Measurements from ENCODE around the gene ZNF43. TPM values are rescaled to one million over a fixed set of nuclear protein-coding genes. Genes with fewer than 3 reads are reported as not detected.

Gene ZNF43
- total RNA-seq, 2 experiments from 2014 or later: 26.1 to 30.2 TPM

DNA sequence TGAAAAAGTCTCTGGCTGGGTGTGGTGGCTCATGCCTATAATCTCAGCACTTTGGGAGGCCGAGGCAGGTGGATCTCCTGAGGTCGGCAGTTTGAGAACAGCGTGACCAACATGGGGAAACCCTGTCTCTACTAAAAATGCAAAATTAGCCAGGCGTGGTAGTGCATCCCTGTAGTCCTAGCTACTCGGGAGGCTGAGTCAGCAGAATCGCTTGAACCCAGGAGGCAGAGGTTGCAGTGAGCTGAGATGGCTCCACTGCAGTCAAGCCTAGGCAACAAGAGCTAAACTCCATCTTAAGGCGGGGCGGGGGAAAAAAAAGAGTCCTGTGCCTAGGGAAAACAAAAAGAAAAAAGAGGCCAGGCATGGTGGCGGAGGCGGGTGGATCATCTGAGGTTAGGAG lies 2.2 kb downstream of the ZNF43 start:
- Histone ChIP-seq H3K4me1 (ENCODE audit: insufficient read depth, low read length) (peaks cover 14% of the 10 kb centered on the region), H3K36me3 (ENCODE audit: insufficient read depth, low read length) (peaks cover 5% of the 10 kb centered on the region), H3K27ac (ENCODE audit: low read depth in 1 of 2, low read length in 2 of 2) (no peak overlapping the region), H3K27me3 (ENCODE audit: control insufficient read depth in 1 of 2, insufficient read depth in 2 of 2, low read length in 2 of 2) (no peaks in the 10 kb centered on the region), H3K9me3 (ENCODE audit: control insufficient read depth in 1 of 2, insufficient read depth in 1 of 2, low read length in 2 of 2) (peaks cover 11 to 12% of the 10 kb centered on the region in 2 experiments), H3K4me3 (ENCODE audit: low read length) (no peak overlapping the region)
- Mint-ChIP-seq H3K27ac (no peak overlapping the region), H3K9me3 (no peaks in the 10 kb centered on the region), H3K4me1 (ENCODE audit: low read depth) (peaks cover 45% of the 10 kb centered on the region), H3K27me3 (no peaks in the 10 kb centered on the region), H3K36me3 (ENCODE audit: low read depth) (peaks cover 42% of the 10 kb centered on the region), H3K4me3 (peak overlapping the region; percentile 83)
- TF ChIP-seq, protein P1, sequence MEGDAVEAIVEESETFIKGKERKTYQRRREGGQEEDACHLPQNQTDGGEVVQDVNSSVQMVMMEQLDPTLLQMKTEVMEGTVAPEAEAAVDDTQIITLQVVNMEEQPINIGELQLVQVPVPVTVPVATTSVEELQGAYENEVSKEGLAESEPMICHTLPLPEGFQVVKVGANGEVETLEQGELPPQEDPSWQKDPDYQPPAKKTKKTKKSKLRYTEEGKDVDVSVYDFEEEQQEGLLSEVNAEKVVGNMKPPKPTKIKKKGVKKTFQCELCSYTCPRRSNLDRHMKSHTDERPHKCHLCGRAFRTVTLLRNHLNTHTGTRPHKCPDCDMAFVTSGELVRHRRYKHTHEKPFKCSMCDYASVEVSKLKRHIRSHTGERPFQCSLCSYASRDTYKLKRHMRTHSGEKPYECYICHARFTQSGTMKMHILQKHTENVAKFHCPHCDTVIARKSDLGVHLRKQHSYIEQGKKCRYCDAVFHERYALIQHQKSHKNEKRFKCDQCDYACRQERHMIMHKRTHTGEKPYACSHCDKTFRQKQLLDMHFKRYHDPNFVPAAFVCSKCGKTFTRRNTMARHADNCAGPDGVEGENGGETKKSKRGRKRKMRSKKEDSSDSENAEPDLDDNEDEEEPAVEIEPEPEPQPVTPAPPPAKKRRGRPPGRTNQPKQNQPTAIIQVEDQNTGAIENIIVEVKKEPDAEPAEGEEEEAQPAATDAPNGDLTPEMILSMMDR (IDR thresholded peaks at IDR 0.05): no peak
- CTCF ChIA-PET: no interaction called here
- intact Hi-C loops (cut with DNase I, micrococcal nuclease): loop anchor here in 1 of 2 experiments (2.0 to 10.0 kb wide), 7 partner anchors 65 to 1799 kb away; partner anchors contain the start of genes ZNF429, ZNF486, ZNF626 and ZNF66
- ATAC-seq (ENCODE audit: poor library complexity) (no peak), DNase-seq (no peak)
- POLR2A ChIA-PET: interaction anchor here (0.7 to 3.8 kb wide), 2 partner anchors 18 to 505 kb away, joined by 3 to 109 read pairs; no protein-coding TSS in a partner anchor

GRCh38 chr19:21824679-21825078 lies 11.3 kb downstream of the ZNF43 start:
- H3K36me3 Mint-ChIP-seq (ENCODE audit: low read depth): peaks cover 69% of the 10 kb centered on the region
- H3K27ac ChIP-seq (ENCODE audit: low read depth in 1 of 2, low read length in 2 of 2): no peak overlapping the region
- peaks cover 6% of the 10 kb centered on the region for H3K4me1 Mint-ChIP-seq (ENCODE audit: low read depth)
- ChIA-PET CTCF (interaction anchor here (0.6 kb wide), 1 partner anchor 31 kb away, joined by 3 read pairs; no protein-coding TSS in a partner anchor), POLR2A (interaction anchor here (1.5 kb wide), 1 partner anchor 11 kb away, joined by 6 read pairs; the partner anchor contains the start of gene ZNF43)
- no peaks in the 10 kb centered on the region for H3K27me3 Mint-ChIP-seq
- no peak overlapping the region for H3K4me3 ChIP-seq (ENCODE audit: low read length)
- intact Hi-C loops (cut with DNase I, micrococcal nuclease): no loop called here
- no peaks in the 10 kb centered on the region for H3K9me3 Mint-ChIP-seq
- H3K27ac Mint-ChIP-seq: no peak overlapping the region
- DNase-seq (no peak), ATAC-seq (ENCODE audit: poor library complexity) (no peak)
- H3K27me3 ChIP-seq (ENCODE audit: control insufficient read depth in 1 of 2, insufficient read depth in 2 of 2, low read length in 2 of 2): no peaks in the 10 kb centered on the region
- H3K4me3 Mint-ChIP-seq: no peak overlapping the region
- peaks cover 24 to 50% of the 10 kb centered on the region in 2 experiments for H3K9me3 ChIP-seq (ENCODE audit: control insufficient read depth in 1 of 2, insufficient read depth in 1 of 2, low read length in 2 of 2)
- TF ChIP-seq, protein P1 (IDR thresholded peaks at IDR 0.05): no peak
- H3K36me3 ChIP-seq (ENCODE audit: insufficient read depth, low read length): peaks cover 11% of the 10 kb centered on the region
- H3K4me1 ChIP-seq (ENCODE audit: insufficient read depth, low read length): no peaks in the 10 kb centered on the region

DNA sequence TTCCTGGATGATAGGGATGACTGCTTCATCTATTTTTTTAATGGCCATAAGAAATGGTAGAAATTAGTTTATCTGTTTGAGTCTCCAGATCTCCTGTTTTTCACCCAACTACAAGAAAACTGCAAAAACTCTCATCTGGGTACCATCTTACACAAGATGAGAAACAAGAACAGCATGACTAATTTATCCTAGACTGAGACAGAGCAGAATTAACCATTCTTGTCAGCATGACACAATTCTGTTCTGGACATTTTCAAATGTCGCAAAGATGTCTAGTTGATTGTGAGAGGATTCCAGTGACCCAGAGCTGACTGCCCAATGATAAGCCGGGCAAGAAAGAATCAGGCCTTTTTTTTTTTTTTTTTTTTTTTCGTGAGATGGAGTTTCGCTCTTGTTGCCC lies 12.8 kb downstream of the ZNF43 start:
- H3K4me1 ChIP-seq (ENCODE audit: insufficient read depth, low read length): no peaks in the 10 kb centered on the region
- H3K27ac ChIP-seq (ENCODE audit: low read depth in 1 of 2, low read length in 2 of 2): no peak overlapping the region
- peaks cover 17% of the 10 kb centered on the region for H3K36me3 ChIP-seq (ENCODE audit: insufficient read depth, low read length)
- H3K9me3 ChIP-seq (ENCODE audit: control insufficient read depth in 1 of 2, insufficient read depth in 1 of 2, low read length in 2 of 2): peaks cover 32 to 45% of the 10 kb centered on the region in 2 experiments
- POLR2A ChIA-PET: no interaction called here
- DNase-seq: no peak
- no peaks in the 10 kb centered on the region for H3K27me3 ChIP-seq (ENCODE audit: control insufficient read depth in 1 of 2, insufficient read depth in 2 of 2, low read length in 2 of 2)
- H3K27ac Mint-ChIP-seq: no peak overlapping the region
- H3K4me1 Mint-ChIP-seq (ENCODE audit: low read depth): peaks cover 3% of the 10 kb centered on the region
- intact Hi-C loops (cut with DNase I, micrococcal nuclease): no loop called here
- ATAC-seq (ENCODE audit: poor library complexity): no peak
- TF ChIP-seq, protein P1 (IDR thresholded peaks at IDR 0.05): no peak
- no peak overlapping the region for H3K4me3 ChIP-seq (ENCODE audit: low read length)
- H3K4me3 Mint-ChIP-seq: no peak overlapping the region
- CTCF ChIA-PET: no interaction called here
- no peaks in the 10 kb centered on the region for H3K9me3 Mint-ChIP-seq
- no peaks in the 10 kb centered on the region for H3K27me3 Mint-ChIP-seq
- H3K36me3 Mint-ChIP-seq (ENCODE audit: low read depth): peaks cover 79% of the 10 kb centered on the region
